GM19023 (cell line): ENCODE measurements around the gene FRMD6.
"Not testable (repeated sequence)": the region's sequence is repeated elsewhere in the genome, so short reads cannot be mapped to it uniquely, and the experiment has no call there.

Source experiments
- ATAC-seq: cut with Tn5 transposase; IDR thresholded peaks from one replicate; pipeline ENCODE4 v1.9.1; 2021; ENCODE audit warnings: mild to moderate bottlenecking, moderate library complexity; ENCODE audit not compliant: unreplicated experiment

Gene FRMD6

DNA sequence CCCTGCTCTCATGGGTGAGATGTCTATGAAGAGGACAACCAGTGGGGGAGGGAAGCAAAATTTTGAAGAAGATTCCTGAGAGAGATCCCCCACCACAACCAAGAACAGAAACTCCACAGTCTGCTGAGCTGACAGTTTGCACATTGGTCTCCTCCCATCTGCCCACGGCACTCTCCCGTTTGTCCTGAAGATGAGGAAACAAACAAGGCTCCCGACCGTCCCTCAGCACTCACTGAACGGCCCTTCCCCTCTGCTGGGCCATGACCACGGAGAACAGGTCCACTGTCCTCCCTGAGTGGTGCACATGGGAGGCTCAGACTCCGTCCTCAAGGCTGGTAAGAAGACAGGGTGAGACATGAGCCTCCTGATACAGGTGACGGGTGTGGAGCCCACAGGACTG is 114.9 kb downstream of the FRMD6 start:
- not testable (repeated sequence) for ATAC-seq

DNA sequence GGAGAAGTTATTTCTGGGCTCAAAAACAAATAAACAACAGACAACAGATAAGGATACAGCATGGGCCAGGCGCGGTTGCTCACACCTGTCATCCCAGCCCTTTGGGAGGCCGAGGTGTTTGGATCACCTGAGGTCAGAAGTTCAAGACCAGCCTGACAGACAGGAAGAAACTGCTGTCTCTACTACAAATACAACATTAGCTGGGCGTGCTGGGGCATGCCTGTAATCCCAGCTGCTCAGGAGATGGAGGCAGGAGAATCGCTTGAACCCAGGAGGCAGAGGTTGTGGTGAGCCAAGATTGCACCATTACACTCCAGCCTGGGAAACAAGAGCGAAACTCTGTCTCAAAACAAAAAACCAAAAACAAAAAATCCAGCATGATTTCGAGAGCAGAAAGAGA is 117.6 kb downstream of the FRMD6 start:
- not testable (repeated sequence) for ATAC-seq

DNA sequence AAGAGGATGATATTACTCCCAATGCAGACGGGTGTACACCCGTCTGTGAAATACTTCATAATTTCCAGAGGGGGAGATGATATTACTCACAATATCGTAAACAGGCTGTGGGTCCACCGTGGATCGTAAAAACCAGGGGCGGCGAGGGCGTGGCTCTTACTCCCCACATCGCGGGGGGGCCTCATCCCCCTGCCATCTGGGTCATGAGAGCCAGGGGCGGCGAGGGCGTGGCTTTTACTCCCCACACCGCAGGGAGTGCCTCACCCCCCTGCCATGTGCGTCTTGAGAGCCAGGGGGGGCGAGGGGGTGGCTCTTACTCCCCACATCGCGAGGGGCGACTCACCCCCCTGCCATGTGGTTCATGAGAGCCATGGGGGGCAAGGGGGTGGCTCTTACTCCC is 122.5 kb downstream of the FRMD6 start:
- no peak for ATAC-seq

DNA sequence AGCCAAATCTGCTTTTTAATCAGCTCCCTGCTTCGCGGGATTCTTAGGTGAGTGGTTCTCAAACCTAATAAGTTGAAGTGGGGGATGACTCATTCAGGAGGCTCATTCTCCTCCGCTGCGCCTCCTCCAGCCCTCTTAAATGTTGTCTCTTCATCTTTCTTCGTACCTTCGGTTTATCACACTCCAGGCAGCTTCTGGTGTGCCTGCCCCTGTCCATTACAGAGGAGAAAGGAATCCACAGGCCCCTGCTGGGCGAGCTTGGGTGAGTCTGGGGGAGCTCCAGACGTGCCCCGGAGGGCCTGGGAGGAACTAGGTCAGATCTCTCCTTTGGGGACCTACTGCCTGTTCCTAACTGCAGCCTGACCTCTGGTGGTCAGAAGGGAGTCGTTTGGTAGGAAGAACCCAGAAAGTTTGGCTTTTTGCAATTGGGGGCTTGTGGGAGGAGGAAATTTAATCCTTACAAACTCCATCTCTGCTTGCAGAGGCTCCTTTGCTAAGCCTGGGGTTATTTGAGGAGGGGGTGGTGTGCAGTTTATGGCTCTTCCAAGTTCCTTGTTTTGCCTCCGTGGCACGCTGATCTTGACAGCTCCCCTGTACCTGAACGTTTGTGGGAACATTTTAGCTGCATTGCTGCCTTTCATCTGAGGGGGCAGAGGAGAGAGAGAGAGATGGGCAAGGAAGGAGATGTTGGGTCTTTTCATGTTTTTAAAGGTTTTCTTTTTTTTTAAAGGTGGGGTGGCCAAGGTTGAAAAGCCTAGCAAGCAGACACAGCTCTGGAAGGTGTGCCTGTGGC is 124.6 kb downstream of the FRMD6 start:
- no peak for ATAC-seq

DNA sequence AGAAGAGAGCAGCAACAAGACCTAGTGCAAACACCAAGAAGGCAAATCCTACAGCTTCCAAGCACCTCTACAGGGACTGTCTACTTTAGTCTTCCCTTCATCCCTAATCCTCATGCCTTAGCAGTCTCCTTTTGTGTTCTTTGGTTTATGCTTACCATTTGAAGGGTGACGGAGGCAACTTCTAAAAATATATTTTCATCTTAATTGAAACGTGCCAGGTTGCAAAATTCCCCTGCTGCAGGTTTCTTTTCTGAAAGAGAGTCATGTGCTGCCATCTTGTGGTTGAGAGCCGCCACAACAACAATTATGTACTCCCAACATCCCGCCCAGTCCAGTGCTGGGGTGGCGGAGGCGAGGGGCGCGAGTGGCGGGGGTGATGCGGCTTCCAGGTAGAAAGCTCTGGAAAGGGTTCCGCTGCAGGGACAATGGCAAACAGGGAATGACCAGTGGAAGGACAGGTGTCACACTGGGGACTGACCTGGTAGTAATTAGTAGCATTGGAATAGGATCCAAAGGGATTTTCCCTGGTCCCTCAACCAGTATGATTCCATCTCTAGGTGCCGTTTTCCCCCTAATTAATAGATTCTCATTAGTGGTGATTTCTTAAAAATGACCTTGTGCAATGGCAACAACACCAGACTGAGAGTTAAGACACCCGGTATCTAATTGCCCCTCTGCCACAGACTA is 128.4 kb downstream of the FRMD6 start:
- ATAC-seq = no peak
